Measurements from ENCODE around the gene GNB2.
A peak's percentile ranks its signal among the peaks of the same experiment; 100 is the strongest.

Gene GNB2

GRCh38 chr7:100673302-100673941, at the start of gene GNB2:
TSS of gene GNB2 (plus strand) at chr7:100673740. CDS start at chr7:100676266, 2,526 bp downstream.
- Histone ChIP-seq H3K4me1 (ENCODE audit: control insufficient read depth, insufficient read depth, low read length) (no peaks in the 10 kb centered on the region), H3K4me3 (ENCODE audit: low read depth, low read length) (peak within 1 kb of the TSS; percentile 83), H3K9me3 (ENCODE audit: control insufficient read depth, insufficient read depth, low read length) (no peaks in the 10 kb centered on the region), H3K27me3 (ENCODE audit: control insufficient read depth, insufficient read depth, low read length) (peaks cover 9% of the 10 kb centered on the region), H3K36me3 (ENCODE audit: control insufficient read depth, insufficient read depth, low read length) (peaks cover 19% of the 10 kb centered on the region), H3K9ac (ENCODE audit: low read depth, low read length) (peak within 1 kb of the TSS; percentile 92)

- Histone ChIP-seq H3K9me3 (ENCODE audit: control insufficient read depth, insufficient read depth, low read length) (no peaks in the 10 kb centered on the region), H3K36me3 (ENCODE audit: control insufficient read depth, insufficient read depth, low read length) (no peaks in the 10 kb centered on the region), H3K9ac (ENCODE audit: low read depth, low read length) (no peak overlapping the region)
These were observed 49.4 kb upstream of the GNB2 start for GRCh38 chr7:100623951-100624824.

GRCh38 chr7:100626055-100626454, 47.5 kb upstream of the GNB2 start:
- H3K4me1 ChIP-seq (ENCODE audit: control insufficient read depth, insufficient read depth, low read length), result peaks cover 5% of the 10 kb centered on the region
- no peaks in the 10 kb centered on the region for H3K9me3 ChIP-seq (ENCODE audit: control insufficient read depth, insufficient read depth, low read length)
- H3K27me3 ChIP-seq (ENCODE audit: control insufficient read depth, insufficient read depth, low read length), result peaks cover 11% of the 10 kb centered on the region
- H3K9ac ChIP-seq (ENCODE audit: low read depth, low read length), result no peak overlapping the region
- H3K4me3 ChIP-seq (ENCODE audit: low read depth, low read length), result peak overlapping the region; percentile 52
- H3K36me3 ChIP-seq (ENCODE audit: control insufficient read depth, insufficient read depth, low read length), result no peaks in the 10 kb centered on the region

More at GRCh38 chr7:100623951-100624824, 49.4 kb upstream of the GNB2 start:
- Histone ChIP-seq H3K27me3 (ENCODE audit: control insufficient read depth, insufficient read depth, low read length) (peaks cover 11% of the 10 kb centered on the region), H3K4me3 (ENCODE audit: low read depth, low read length) (no peak overlapping the region), H3K4me1 (ENCODE audit: control insufficient read depth, insufficient read depth, low read length) (peaks cover 5% of the 10 kb centered on the region)

GRCh38 chr7:100626530-100627237, 46.9 kb upstream of the GNB2 start:
- no peak overlapping the region for H3K9ac ChIP-seq (ENCODE audit: low read depth, low read length)
- H3K4me1 ChIP-seq (ENCODE audit: control insufficient read depth, insufficient read depth, low read length), result peaks cover 5% of the 10 kb centered on the region
- peaks cover 12% of the 10 kb centered on the region for H3K27me3 ChIP-seq (ENCODE audit: control insufficient read depth, insufficient read depth, low read length)
- no peaks in the 10 kb centered on the region for H3K36me3 ChIP-seq (ENCODE audit: control insufficient read depth, insufficient read depth, low read length)
- H3K4me3 ChIP-seq (ENCODE audit: low read depth, low read length), result peak overlapping the region; percentile 52
- H3K9me3 ChIP-seq (ENCODE audit: control insufficient read depth, insufficient read depth, low read length), result no peaks in the 10 kb centered on the region

- H3K36me3 ChIP-seq (ENCODE audit: control insufficient read depth, insufficient read depth, low read length), result no peaks in the 10 kb centered on the region
- H3K9ac ChIP-seq (ENCODE audit: low read depth, low read length), result no peak overlapping the region
- H3K27me3 ChIP-seq (ENCODE audit: control insufficient read depth, insufficient read depth, low read length), result peaks cover 17% of the 10 kb centered on the region
- H3K9me3 ChIP-seq (ENCODE audit: control insufficient read depth, insufficient read depth, low read length), result no peaks in the 10 kb centered on the region
- peak overlapping the region; percentile 52 for H3K4me3 ChIP-seq (ENCODE audit: low read depth, low read length)
- peaks cover 5% of the 10 kb centered on the region for H3K4me1 ChIP-seq (ENCODE audit: control insufficient read depth, insufficient read depth, low read length)
These were observed 46.3 kb upstream of the GNB2 start for GRCh38 chr7:100627238-100627549.

GRCh38 chr7:100629117-100629716, 44.3 kb upstream of the GNB2 start:
- Histone ChIP-seq H3K27me3 (ENCODE audit: control insufficient read depth, insufficient read depth, low read length) (peaks cover 21% of the 10 kb centered on the region), H3K9me3 (ENCODE audit: control insufficient read depth, insufficient read depth, low read length) (no peaks in the 10 kb centered on the region), H3K36me3 (ENCODE audit: control insufficient read depth, insufficient read depth, low read length) (no peaks in the 10 kb centered on the region), H3K4me1 (ENCODE audit: control insufficient read depth, insufficient read depth, low read length) (peaks cover 5% of the 10 kb centered on the region), H3K4me3 (ENCODE audit: low read depth, low read length) (no peak overlapping the region), H3K9ac (ENCODE audit: low read depth, low read length) (no peak overlapping the region)

- Histone ChIP-seq H3K27me3 (ENCODE audit: control insufficient read depth, insufficient read depth, low read length) (peaks cover 21% of the 10 kb centered on the region), H3K36me3 (ENCODE audit: control insufficient read depth, insufficient read depth, low read length) (no peaks in the 10 kb centered on the region), H3K9ac (ENCODE audit: low read depth, low read length) (no peak overlapping the region), H3K4me3 (ENCODE audit: low read depth, low read length) (no peak overlapping the region), H3K9me3 (ENCODE audit: control insufficient read depth, insufficient read depth, low read length) (no peaks in the 10 kb centered on the region), H3K4me1 (ENCODE audit: control insufficient read depth, insufficient read depth, low read length) (peaks cover 5% of the 10 kb centered on the region)
These were observed 43.5 kb upstream of the GNB2 start for GRCh38 chr7:100630066-100630465.

- Histone ChIP-seq H3K27me3 (ENCODE audit: control insufficient read depth, insufficient read depth, low read length) (peaks cover 9% of the 10 kb centered on the region), H3K9me3 (ENCODE audit: control insufficient read depth, insufficient read depth, low read length) (no peaks in the 10 kb centered on the region), H3K36me3 (ENCODE audit: control insufficient read depth, insufficient read depth, low read length) (no peaks in the 10 kb centered on the region), H3K4me1 (ENCODE audit: control insufficient read depth, insufficient read depth, low read length) (no peaks in the 10 kb centered on the region), H3K4me3 (ENCODE audit: low read depth, low read length) (peak overlapping the region; percentile 70), H3K9ac (ENCODE audit: low read depth, low read length) (peak overlapping the region; percentile 73)
These were observed 40.4 kb upstream of the GNB2 start for GRCh38 chr7:100632951-100633717.

- Histone ChIP-seq H3K9me3 (ENCODE audit: control insufficient read depth, insufficient read depth, low read length) (no peaks in the 10 kb centered on the region), H3K4me3 (ENCODE audit: low read depth, low read length) (no peak overlapping the region), H3K4me1 (ENCODE audit: control insufficient read depth, insufficient read depth, low read length) (peaks cover 2% of the 10 kb centered on the region), H3K9ac (ENCODE audit: low read depth, low read length) (no peak overlapping the region), H3K36me3 (ENCODE audit: control insufficient read depth, insufficient read depth, low read length) (peaks cover 2% of the 10 kb centered on the region), H3K27me3 (ENCODE audit: control insufficient read depth, insufficient read depth, low read length) (no peaks in the 10 kb centered on the region)
These were observed 33.5 kb upstream of the GNB2 start for GRCh38 chr7:100639995-100640516.

GRCh38 chr7:100640517-100641440, 32.8 kb upstream of the GNB2 start:
- H3K27me3 ChIP-seq (ENCODE audit: control insufficient read depth, insufficient read depth, low read length), result no peaks in the 10 kb centered on the region
- peaks cover 2% of the 10 kb centered on the region for H3K36me3 ChIP-seq (ENCODE audit: control insufficient read depth, insufficient read depth, low read length)
- H3K4me1 ChIP-seq (ENCODE audit: control insufficient read depth, insufficient read depth, low read length), result peaks cover 2% of the 10 kb centered on the region
- H3K9me3 ChIP-seq (ENCODE audit: control insufficient read depth, insufficient read depth, low read length), result no peaks in the 10 kb centered on the region
- H3K9ac ChIP-seq (ENCODE audit: low read depth, low read length), result no peak overlapping the region
- no peak overlapping the region for H3K4me3 ChIP-seq (ENCODE audit: low read depth, low read length)

Data from iPS-15b (cell line).